ENCODE data around the gene PCDH9.

The PCDH9 gene

GRCh38 chr13:67225252-67226159, 4.6 kb downstream of the PCDH9 start:
- no peak overlapping the region for H3K4me3 ChIP-seq (ENCODE audit: control insufficient read depth, low read depth, low read length)
- no peak for TF ChIP-seq CTCF (conservative IDR thresholded peaks at IDR 0.05; ENCODE audit: control insufficient read depth, insufficient read depth, low read depth, low read length)
- no peak for DNase-seq (ENCODE audit: low read depth)

GRCh38 chr13:67224148-67224846, 5.8 kb downstream of the PCDH9 start:
- peak; percentile 83 for DNase-seq (ENCODE audit: low read depth)
- peak; percentile 77 for TF ChIP-seq CTCF (conservative IDR thresholded peaks at IDR 0.05; ENCODE audit: control insufficient read depth, insufficient read depth, low read depth, low read length)
- no peak overlapping the region for H3K4me3 ChIP-seq (ENCODE audit: control insufficient read depth, low read depth, low read length)

GRCh38 chr13:67223742-67224141, 6.4 kb downstream of the PCDH9 start:
- TF ChIP-seq CTCF (conservative IDR thresholded peaks at IDR 0.05; ENCODE audit: control insufficient read depth, insufficient read depth, low read depth, low read length): no peak
- H3K4me3 ChIP-seq (ENCODE audit: control insufficient read depth, low read depth, low read length): no peak overlapping the region
- DNase-seq (ENCODE audit: low read depth): peak; percentile 24

- DNase-seq (ENCODE audit: low read depth): peak; percentile 69
- H3K4me3 ChIP-seq (ENCODE audit: control insufficient read depth, low read depth, low read length): no peak overlapping the region
- no peak for TF ChIP-seq CTCF (conservative IDR thresholded peaks at IDR 0.05; ENCODE audit: control insufficient read depth, insufficient read depth, low read depth, low read length)
Measured at GRCh38 chr13:67223024-67223423, 7.1 kb downstream of the PCDH9 start.

GRCh38 chr13:67221630-67222226, 8.4 kb downstream of the PCDH9 start:
- no peak for DNase-seq (ENCODE audit: low read depth)
- no peak overlapping the region for H3K4me3 ChIP-seq (ENCODE audit: control insufficient read depth, low read depth, low read length)
- TF ChIP-seq CTCF (conservative IDR thresholded peaks at IDR 0.05; ENCODE audit: control insufficient read depth, insufficient read depth, low read depth, low read length): no peak

- TF ChIP-seq CTCF (conservative IDR thresholded peaks at IDR 0.05; ENCODE audit: control insufficient read depth, insufficient read depth, low read depth, low read length): no peak
- H3K4me3 ChIP-seq (ENCODE audit: control insufficient read depth, low read depth, low read length): no peak overlapping the region
- DNase-seq (ENCODE audit: low read depth): no peak
Measured at GRCh38 chr13:67219113-67219512, 11.0 kb downstream of the PCDH9 start.
